Neuronal stem cell (in vitro differentiated cells): ENCODE results near the gene HES6.

Experiments
- DNase-seq: peaks from one replicate; pipeline ENCODE4 v3.0.0-alpha.2; 2013; ENCODE audit warnings: low spot score
- H2AFZ ChIP-seq: one replicate; pipeline ENCODE4 v1.6.1; 2013; ENCODE audit warnings: mild to moderate bottlenecking, low read length, inconsistent platforms
- H2AK5ac ChIP-seq: 2 replicates; pipeline ENCODE4 v1.6.1; 2013; ENCODE audit warnings: low read depth, mild to moderate bottlenecking, inconsistent platforms, low read length, moderate library complexity, mixed read lengths
- H2BK120ac ChIP-seq: 2 replicates; pipeline ENCODE4 v1.6.1; 2013; ENCODE audit warnings: low read depth, mild to moderate bottlenecking, inconsistent platforms, low read length, moderate library complexity, mixed read lengths
- H2BK12ac ChIP-seq: one replicate; pipeline ENCODE4 v1.6.1; 2013; ENCODE audit warnings: low read length, inconsistent platforms
- H2BK15ac ChIP-seq: 2 replicates; pipeline ENCODE4 v1.6.1; 2013; ENCODE audit warnings: mild to moderate bottlenecking, low read length, inconsistent platforms, mixed read lengths
- H2BK5ac ChIP-seq: one replicate; pipeline ENCODE4 v1.6.1; 2013; ENCODE audit warnings: inconsistent platforms, mild to moderate bottlenecking, low read length, moderate library complexity
- H3K14ac ChIP-seq: one replicate; pipeline ENCODE4 v1.6.1; 2013; ENCODE audit warnings: low read length, inconsistent platforms
- H3K18ac ChIP-seq: 2 replicates; pipeline ENCODE4 v1.6.1; 2013; ENCODE audit warnings: low read length, inconsistent platforms
- H3K23ac ChIP-seq: 2 replicates; pipeline ENCODE4 v1.6.1; 2013; ENCODE audit warnings: low read depth, mild to moderate bottlenecking, mixed read lengths, low read length, inconsistent platforms; ENCODE audit not compliant: poor library complexity
- H3K27ac ChIP-seq: replicated peaks from 3 replicates; pipeline ENCODE4 v1.5.1; 2013; ENCODE audit warnings: low read length, inconsistent platforms
- H3K27me3 ChIP-seq, 3 experiments: 2 replicates each; pipeline ENCODE4 v1.6.1; 2013; ENCODE audit warnings: low read length in 3 of 3, mild to moderate bottlenecking in 2 of 3, inconsistent platforms in 1 of 3, low read depth in 1 of 3, mixed read lengths in 1 of 3, moderate library complexity in 1 of 3; ENCODE audit not compliant: control insufficient read depth in 3 of 3, insufficient read depth in 3 of 3
- H3K36me3 ChIP-seq, 2 donors: replicated peaks in 1 of 2; 2 replicates each; pipeline ENCODE4 v1.6.1; 2013; ENCODE audit warnings: low read length in 2 of 2; ENCODE audit not compliant: control insufficient read depth in 2 of 2, insufficient read depth in 2 of 2
- H3K4ac ChIP-seq: 2 replicates; pipeline ENCODE4 v1.6.1; 2013; ENCODE audit warnings: inconsistent platforms, mild to moderate bottlenecking, low read length, moderate library complexity
- H3K4me1 ChIP-seq, 2 donors: 1 replicate in 1 of 2; 2 replicates in 1 of 2; pipeline ENCODE4 v1.6.1; 2013; ENCODE audit warnings: low read length in 2 of 2, low read depth in 1 of 2; ENCODE audit not compliant: control insufficient read depth in 2 of 2, insufficient read depth in 1 of 2
- H3K4me2 ChIP-seq: one replicate; pipeline ENCODE4 v1.6.1; 2013; ENCODE audit warnings: mild to moderate bottlenecking, low read length, inconsistent platforms; ENCODE audit not compliant: insufficient read depth, poor library complexity, severe bottlenecking
- H3K4me3 ChIP-seq, 2 donors: 2 replicates each; pipeline ENCODE4 v1.5.1; 2013; ENCODE audit warnings: low read length in 2 of 2, mild to moderate bottlenecking in 2 of 2, inconsistent platforms in 1 of 2, moderate library complexity in 1 of 2
- H3K79me1 ChIP-seq: one replicate; pipeline ENCODE4 v1.6.1; 2013; ENCODE audit warnings: low read depth, mild to moderate bottlenecking, inconsistent platforms, low read length, moderate library complexity
- H3K9ac ChIP-seq: one replicate; pipeline ENCODE4 v1.6.1; 2013; ENCODE audit warnings: mild to moderate bottlenecking, low read depth, low read length, inconsistent platforms; ENCODE audit not compliant: poor library complexity
- H3K9me3 ChIP-seq, 2 donors: replicated peaks in 1 of 2; 2 replicates each; pipeline versions ENCODE3 to v1.6.1; 2013; ENCODE audit warnings: low read length in 2 of 2, mild to moderate bottlenecking in 2 of 2, inconsistent platforms in 1 of 2, low read depth in 1 of 2, mixed read lengths in 1 of 2, moderate library complexity in 1 of 2; ENCODE audit not compliant: control insufficient read depth in 2 of 2, insufficient read depth in 1 of 2
- H4K8ac ChIP-seq: one replicate; pipeline ENCODE4 v1.6.1; 2013; ENCODE audit warnings: low read depth, mild to moderate bottlenecking, inconsistent platforms, low read length, moderate library complexity
- H4K91ac ChIP-seq: one replicate; pipeline ENCODE4 v1.6.1; 2013; ENCODE audit warnings: low read length, low read depth, mild to moderate bottlenecking, inconsistent platforms; ENCODE audit not compliant: poor library complexity
- WGBS, 2 donors: extraction: QIAGEN DNeasy Blood & Tissue Kit; methylation state at CpG; one replicate each; pipeline ENCODE4 v1.1.7; 2013; ENCODE audit warnings: missing lambda C conversion rate in 2 of 2, mixed read lengths in 1 of 2; ENCODE audit not compliant: insufficient read length in 2 of 2, insufficient replicate concordance in 1 of 2; ENCODE audit errors: extremely low coverage in 2 of 2; 5-methylcytosine and 5-hydroxymethylcytosine counted together

Gene HES6

DNA sequence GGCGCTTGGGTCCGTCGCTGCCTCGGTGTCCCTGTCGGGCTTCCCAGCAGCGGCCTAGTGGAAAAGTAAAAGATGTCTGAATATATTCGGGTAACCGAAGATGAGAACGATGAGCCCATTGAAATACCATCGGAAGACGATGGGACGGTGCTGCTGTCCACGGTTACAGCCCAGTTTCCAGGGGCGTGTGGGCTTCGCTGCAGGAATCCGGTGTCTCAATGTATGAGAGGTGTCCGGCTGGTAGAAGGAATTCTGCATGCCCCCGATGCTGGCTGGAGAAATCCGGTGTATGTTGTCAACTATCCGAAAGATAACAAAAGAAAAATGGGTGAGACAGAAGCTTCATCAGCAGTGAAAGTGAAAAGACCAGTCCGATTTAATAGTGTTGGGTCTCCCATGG is 8.0 kb downstream of the HES6 start:
- Histone ChIP-seq H2BK120ac (no peak overlapping the region), H3K4me3 (no peak overlapping the region), H3K27ac (no peak overlapping the region), H2AK5ac (no peak overlapping the region), H3K18ac (no peak overlapping the region), H3K27me3 (peaks cover 0 to 48% (median 31%) of the 10 kb centered on the region in 3 experiments), H3K79me1 (no peaks in the 10 kb centered on the region), H3K23ac (peak overlapping the region; percentile 61), H3K9ac (no peak overlapping the region), H2AFZ (peak overlapping the region; percentile 89), H4K8ac (no peak overlapping the region), H4K91ac (no peak overlapping the region), H3K36me3 (no peaks in the 10 kb centered on the region), H2BK12ac (no peak overlapping the region), H3K4me1 (no peaks in the 10 kb centered on the region), H2BK15ac (no peak overlapping the region), H2BK5ac (no peak overlapping the region), H3K4ac (no peak overlapping the region), H3K9me3 (peaks cover 0 to 9% of the 10 kb centered on the region in 2 donors), H3K14ac (no peak overlapping the region), H3K4me2 (no peak overlapping the region)
- no peak for DNase-seq
- no CpG with 5 or more reads among the region's 21 CpGs for WGBS, 2 donors

DNA sequence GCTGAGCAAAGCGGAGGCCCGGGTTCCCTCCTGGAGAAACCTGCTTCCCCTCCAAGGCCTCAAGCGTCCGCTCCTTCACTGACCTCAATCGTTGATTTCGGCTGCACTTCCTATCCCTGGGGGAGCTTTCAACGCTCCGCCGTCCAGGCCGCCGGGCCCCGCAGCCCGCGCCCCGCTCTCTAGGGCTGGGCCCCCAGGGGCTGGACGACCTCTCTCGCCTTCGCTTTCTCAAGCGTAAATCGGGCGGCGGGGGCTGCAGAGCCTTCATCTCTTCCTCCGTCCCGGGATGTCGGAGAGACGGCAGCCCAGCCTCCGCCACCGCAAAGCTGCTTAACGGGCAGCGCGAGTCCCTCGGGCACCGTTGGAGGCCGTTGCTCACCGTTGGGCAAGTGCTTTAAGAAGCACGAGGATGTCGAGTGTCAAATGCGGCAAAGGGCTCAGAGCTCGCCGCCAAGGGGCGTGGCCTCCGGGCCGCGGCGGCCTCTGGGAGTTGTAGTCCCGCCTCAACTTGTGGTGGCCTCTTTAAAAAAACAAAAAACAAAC is 8.5 kb downstream of the HES6 start:
- H3K4ac ChIP-seq: no peak overlapping the region
- no CpG with 5 or more reads among the region's 46 CpGs for WGBS, 2 donors

DNA sequence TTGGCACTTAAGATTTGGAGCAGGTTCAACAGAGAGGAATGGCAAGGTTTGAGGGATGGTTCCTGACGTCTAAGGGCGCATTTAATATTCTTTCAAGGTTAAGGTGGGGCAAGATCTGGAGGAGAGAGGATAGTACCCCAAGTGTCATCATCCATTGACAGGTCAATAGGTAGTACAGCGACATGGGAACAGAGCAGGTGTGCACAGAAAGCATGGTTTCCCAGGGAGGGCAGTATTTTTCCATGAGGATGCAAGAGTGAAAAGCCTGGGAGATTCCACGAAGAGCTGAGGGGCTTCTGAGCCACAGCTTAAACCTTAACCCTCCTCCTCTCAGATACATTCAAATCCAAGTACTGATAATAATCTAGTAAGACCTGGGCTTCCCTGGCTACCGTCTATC is 9.1 kb downstream of the HES6 start:
- Histone ChIP-seq H3K27me3 (peaks cover 0 to 54% (median 22%) of the 10 kb centered on the region in 3 experiments), H2AFZ (no peak overlapping the region), H2BK12ac (no peak overlapping the region), H2BK120ac (no peak overlapping the region), H3K9me3 (peaks cover 0 to 9% of the 10 kb centered on the region in 2 donors), H4K91ac (no peak overlapping the region), H3K4me2 (peak overlapping the region; percentile 88), H2BK15ac (no peak overlapping the region), H3K9ac (no peak overlapping the region), H2AK5ac (no peak overlapping the region), H3K36me3 (no peaks in the 10 kb centered on the region), H3K4me1 (no peaks in the 10 kb centered on the region), H3K14ac (no peak overlapping the region), H4K8ac (no peak overlapping the region), H3K4me3 (no peak overlapping the region), H3K18ac (no peak overlapping the region), H3K23ac (no peak overlapping the region), H3K4ac (no peak overlapping the region), H3K27ac (no peak overlapping the region), H3K79me1 (no peaks in the 10 kb centered on the region), H2BK5ac (no peak overlapping the region)
- no CpG with 5 or more reads among the region's 5 CpGs for WGBS, 2 donors
- DNase-seq: no peak

More for the DNA sequence above, 8.5 kb downstream of the HES6 start:
- H3K14ac ChIP-seq: no peak overlapping the region
- peak overlapping the region; percentile 88 for H3K4me2 ChIP-seq
- H2BK120ac ChIP-seq: no peak overlapping the region
- H3K27me3 ChIP-seq: peaks cover 0 to 48% (median 29%) of the 10 kb centered on the region in 3 experiments
- no peaks in the 10 kb centered on the region for H3K79me1 ChIP-seq
- peaks cover 0 to 9% of the 10 kb centered on the region in 2 donors for H3K9me3 ChIP-seq
- H2BK15ac ChIP-seq: peak overlapping the region; percentile 8
- H3K4me1 ChIP-seq: no peaks in the 10 kb centered on the region
- H3K18ac ChIP-seq: peak overlapping the region; percentile 86
- DNase-seq: peak; percentile 64
- H3K27ac ChIP-seq: no peak overlapping the region
- peak overlapping the region; percentile 32 to 70 for H3K4me3 ChIP-seq
- H4K8ac ChIP-seq: no peak overlapping the region
- H2BK5ac ChIP-seq: no peak overlapping the region
- no peak overlapping the region for H2BK12ac ChIP-seq
- H4K91ac ChIP-seq: no peak overlapping the region
- peak overlapping the region; percentile 61 for H3K23ac ChIP-seq
- peak overlapping the region; percentile 61 for H3K9ac ChIP-seq
- H3K36me3 ChIP-seq: no peaks in the 10 kb centered on the region
- H2AK5ac ChIP-seq: peak overlapping the region; percentile 31
- peak overlapping the region; percentile 89 for H2AFZ ChIP-seq

DNA sequence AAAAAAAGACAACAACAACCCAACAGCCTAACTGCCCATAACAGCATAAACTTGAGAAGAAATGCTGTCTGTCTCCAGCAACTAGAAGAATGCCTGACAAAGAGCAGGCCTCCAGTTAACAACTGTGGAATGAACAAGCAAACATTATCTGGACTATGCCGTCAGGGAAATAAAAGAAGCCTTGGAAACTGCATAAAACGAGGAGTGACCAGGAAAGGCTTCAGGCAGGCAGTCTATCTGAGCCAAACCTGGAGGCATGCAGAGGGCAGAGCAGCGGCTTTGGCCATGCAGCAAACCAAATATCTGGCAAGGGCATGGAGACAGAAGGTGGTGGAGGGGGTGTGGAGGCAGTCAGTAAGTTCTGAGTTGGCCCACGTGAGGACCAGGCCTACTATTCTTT is 11.1 kb downstream of the HES6 start:
- H3K36me3 ChIP-seq: no peaks in the 10 kb centered on the region
- H2BK15ac ChIP-seq: no peak overlapping the region
- H3K9ac ChIP-seq: no peak overlapping the region
- H4K8ac ChIP-seq: no peak overlapping the region
- H3K4ac ChIP-seq: no peak overlapping the region
- no peak overlapping the region for H2AK5ac ChIP-seq
- H4K91ac ChIP-seq: no peak overlapping the region
- no peak overlapping the region for H2BK12ac ChIP-seq
- no peak overlapping the region for H2BK120ac ChIP-seq
- WGBS, 2 donors: no CpG with 5 or more reads among the region's 4 CpGs
- H3K14ac ChIP-seq: no peak overlapping the region
- no peak overlapping the region for H2AFZ ChIP-seq
- H3K27ac ChIP-seq: no peak overlapping the region
- H2BK5ac ChIP-seq: no peak overlapping the region
- H3K23ac ChIP-seq: peak overlapping the region; percentile 25
- no peaks in the 10 kb centered on the region for H3K79me1 ChIP-seq
- no peaks in the 10 kb centered on the region for H3K4me1 ChIP-seq
- no peak overlapping the region for H3K4me3 ChIP-seq
- peaks cover 0 to 67% (median 20%) of the 10 kb centered on the region in 3 experiments for H3K27me3 ChIP-seq
- H3K18ac ChIP-seq: no peak overlapping the region
- no peak overlapping the region for H3K4me2 ChIP-seq
- peaks cover 0 to 9% of the 10 kb centered on the region in 2 donors for H3K9me3 ChIP-seq
- DNase-seq: no peak
